ENCODE measurements around the gene DBR1.

- TF ChIP-seq CTCF (IDR thresholded peaks at IDR 0.05; ENCODE audit: low read depth, low read length, missing input control) (no peak), JUND (IDR thresholded peaks at IDR 0.05) (no peak), YY1 (IDR thresholded peaks at IDR 0.05) (no peak), ATF3 (IDR thresholded peaks at IDR 0.05) (no peak), NR2F2 (IDR thresholded peaks at IDR 0.05) (no peak), MAX (IDR thresholded peaks at IDR 0.05) (no peak)
Measured at GRCh38 chr3:138195481-138195880, 20.8 kb upstream of the DBR1 start.

Data from liver (tissue), 3 donors.